Thyroid gland (tissue), 4 donors: ENCODE measurements around the gene IGSF23. TPM values are rescaled to one million over a fixed set of nuclear protein-coding genes. Genes with fewer than 3 reads are reported as not detected.
"Not testable (repeated sequence)": the region's sequence is repeated elsewhere in the genome, so short reads cannot be mapped to it uniquely, and the experiment has no call there.

Experiments
- DNase-seq, 2 donors: peaks; one replicate each; pipeline ENCODE4 v3.0.0-alpha.2; 2019
- H3K27ac ChIP-seq, 3 donors: fragments of 200-600 bp; sonication (generic); 1 replicate in 2 of 3; 2 replicates in 1 of 3; pipeline ENCODE4 v1.5.1; 2016 to 2019; ENCODE audit warnings: mild to moderate bottlenecking in 1 of 3, moderate library complexity in 1 of 3
- H3K27me3 ChIP-seq: fragments of 200-600 bp; sonication (generic); one replicate; pipeline ENCODE4 v1.5.1; 2019
- H3K36me3 ChIP-seq, 2 donors: fragments of 200-600 bp; sonication (generic); one replicate each; pipeline ENCODE4 v1.5.1; 2016 to 2019
- H3K4me1 ChIP-seq, 2 donors: fragments of 200-600 bp; sonication (generic); one replicate each; pipeline ENCODE4 v1.5.1; 2017 to 2019
- H3K4me3 ChIP-seq, 3 donors: fragments of 200-600 bp; sonication (generic); replicated peaks in 1 of 3; 1 replicate in 2 of 3; 2 replicates in 1 of 3; pipeline ENCODE4 v1.5.1; 2016; ENCODE audit warnings: mild to moderate bottlenecking in 1 of 3
- H3K9me3 ChIP-seq: fragments of 200-600 bp; sonication (generic); one replicate; pipeline ENCODE4 v1.5.1; 2017
- POLR2A ChIP-seq, 2 donors: fragments of 450-650 bp; IDR thresholded peaks; one replicate each; pipeline ENCODE4 v1.6.1; 2017; ENCODE audit warnings: antibody characterized with exemption in 2 of 2, mild to moderate bottlenecking in 2 of 2, moderate library complexity in 1 of 2
- WGBS, 2 donors: methylation state at CpG; one replicate each; pipeline ENCODE4 v1.1.5; 2017; 5-methylcytosine and 5-hydroxymethylcytosine counted together
- intact Hi-C: fragments of 100-400 bp; cut with DNase I; formaldehyde crosslinking; loops from one replicate; pipeline ENCODE4 v1.15.1; 2023
- total RNA-seq, 4 donors: library from RNA; depleted of rRNA; stranded (reverse); fragments of >200 nt; gene quantifications; one replicate each; pipeline ENCODE4 v1.2.3, GENCODE V29; 2016
- TF ChIP-seq, protein P1 (sequence below), 6 experiments: fragments of 200-600 bp in 3 of 6; fragments of 450-650 bp in 3 of 6; sonication (generic) in 3 of 6; IDR thresholded peaks; one replicate each; pipeline ENCODE4 v1.5.1; 2016 to 2019; ENCODE audit warnings: antibody characterized with exemption in 6 of 6, mild to moderate bottlenecking in 2 of 6, inconsistent platforms in 1 of 6, moderate library complexity in 1 of 6

IGSF23 gene
- total RNA-seq, 4 donors from 2014 or later: not detected

GRCh38 chr19:44621367-44621766 lies 8.0 kb downstream of the IGSF23 start:
- Histone ChIP-seq H3K4me1 (no peaks in the 10 kb centered on the region), H3K27me3 (no peaks in the 10 kb centered on the region), H3K27ac (no peak overlapping the region), H3K9me3 (no peaks in the 10 kb centered on the region), H3K4me3 (no peak overlapping the region), H3K36me3 (no peaks in the 10 kb centered on the region)
- no peak for DNase-seq
- intact Hi-C loops: no loop called here
- 95 to 96% methylated on average over 6 of the region's 6 CpGs for WGBS, 2 donors
- TF ChIP-seq POLR2A (IDR thresholded peaks at IDR 0.05): no peak
- TF ChIP-seq, protein P1, sequence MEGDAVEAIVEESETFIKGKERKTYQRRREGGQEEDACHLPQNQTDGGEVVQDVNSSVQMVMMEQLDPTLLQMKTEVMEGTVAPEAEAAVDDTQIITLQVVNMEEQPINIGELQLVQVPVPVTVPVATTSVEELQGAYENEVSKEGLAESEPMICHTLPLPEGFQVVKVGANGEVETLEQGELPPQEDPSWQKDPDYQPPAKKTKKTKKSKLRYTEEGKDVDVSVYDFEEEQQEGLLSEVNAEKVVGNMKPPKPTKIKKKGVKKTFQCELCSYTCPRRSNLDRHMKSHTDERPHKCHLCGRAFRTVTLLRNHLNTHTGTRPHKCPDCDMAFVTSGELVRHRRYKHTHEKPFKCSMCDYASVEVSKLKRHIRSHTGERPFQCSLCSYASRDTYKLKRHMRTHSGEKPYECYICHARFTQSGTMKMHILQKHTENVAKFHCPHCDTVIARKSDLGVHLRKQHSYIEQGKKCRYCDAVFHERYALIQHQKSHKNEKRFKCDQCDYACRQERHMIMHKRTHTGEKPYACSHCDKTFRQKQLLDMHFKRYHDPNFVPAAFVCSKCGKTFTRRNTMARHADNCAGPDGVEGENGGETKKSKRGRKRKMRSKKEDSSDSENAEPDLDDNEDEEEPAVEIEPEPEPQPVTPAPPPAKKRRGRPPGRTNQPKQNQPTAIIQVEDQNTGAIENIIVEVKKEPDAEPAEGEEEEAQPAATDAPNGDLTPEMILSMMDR (IDR thresholded peaks at IDR 0.05): no peak

- no peak for DNase-seq
- no peak for TF ChIP-seq POLR2A (IDR thresholded peaks at IDR 0.05)
- TF ChIP-seq, protein P1 (IDR thresholded peaks at IDR 0.05): no peak
Observed at GRCh38 chr19:44623080-44623479, 9.7 kb downstream of the IGSF23 start.

DNA sequence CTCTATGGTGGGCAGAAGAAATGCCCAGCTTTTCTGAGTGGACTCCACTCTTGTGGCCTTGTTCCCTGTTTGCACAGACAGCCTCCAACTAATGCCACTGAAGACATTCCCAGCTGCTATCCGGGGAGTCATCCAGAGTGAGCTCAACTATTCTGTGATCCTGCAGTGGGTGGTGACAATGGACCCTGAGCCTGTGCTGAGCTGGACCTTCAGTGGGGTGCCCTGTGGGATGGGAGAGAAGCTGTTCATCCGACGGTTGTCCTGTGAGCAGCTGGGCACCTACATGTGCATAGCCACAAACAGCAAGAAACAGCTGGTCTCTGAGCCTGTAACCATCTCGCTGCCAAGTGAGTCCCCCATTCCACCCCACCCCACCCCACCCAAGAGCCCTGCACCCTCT lies 10.3 kb downstream of the IGSF23 start:
- TF ChIP-seq, protein P1 (IDR thresholded peaks at IDR 0.05): no peak
- no peaks in the 10 kb centered on the region for H3K9me3 ChIP-seq
- no peaks in the 10 kb centered on the region for H3K27me3 ChIP-seq
- no peak for DNase-seq
- intact Hi-C loops: no loop called here
- 96 to 100% methylated on average over 2 to 4 of the region's 4 CpGs for WGBS, 2 donors
- H3K36me3 ChIP-seq: no peaks in the 10 kb centered on the region
- H3K4me3 ChIP-seq: no peak overlapping the region
- H3K4me1 ChIP-seq: no peaks in the 10 kb centered on the region
- H3K27ac ChIP-seq: no peak overlapping the region

More at GRCh38 chr19:44623080-44623479, 9.7 kb downstream of the IGSF23 start:
- 58 to 63% methylated on average over 5 of the region's 5 CpGs for WGBS, 2 donors
- Histone ChIP-seq H3K4me3 (no peak overlapping the region), H3K36me3 (no peaks in the 10 kb centered on the region), H3K4me1 (no peaks in the 10 kb centered on the region), H3K9me3 (no peaks in the 10 kb centered on the region), H3K27me3 (no peaks in the 10 kb centered on the region), H3K27ac (no peak overlapping the region)
- intact Hi-C loops: no loop called here

DNA sequence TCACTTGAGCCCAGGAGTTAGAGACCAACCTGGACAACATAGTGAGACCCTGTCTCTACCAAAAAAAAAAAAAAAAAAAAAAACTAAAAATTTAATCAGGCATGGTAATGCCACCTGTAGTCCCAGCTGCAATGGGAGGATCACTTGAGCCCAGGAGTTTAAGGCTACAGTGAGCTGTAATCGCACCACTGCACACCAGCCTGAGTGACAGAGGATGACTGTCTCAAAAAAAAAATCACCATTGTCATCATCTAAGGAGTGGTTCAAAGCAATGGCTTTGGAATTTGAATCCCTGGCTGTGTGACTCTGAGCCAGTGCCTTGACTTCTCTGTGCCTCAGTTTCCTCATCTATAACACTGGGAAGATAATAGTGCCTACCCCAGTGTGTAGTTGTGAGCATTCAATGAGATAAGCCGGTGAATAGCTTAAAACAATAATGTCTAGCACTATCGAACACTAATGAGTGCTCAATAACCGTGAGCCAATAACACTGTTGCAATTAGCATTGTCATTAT lies 11.5 kb downstream of the IGSF23 start:
- intact Hi-C loops: no loop called here
- WGBS, 2 donors: 91 to 95% methylated on average over 4 of the region's 4 CpGs
- H3K4me3 ChIP-seq: no peak overlapping the region

DNA sequence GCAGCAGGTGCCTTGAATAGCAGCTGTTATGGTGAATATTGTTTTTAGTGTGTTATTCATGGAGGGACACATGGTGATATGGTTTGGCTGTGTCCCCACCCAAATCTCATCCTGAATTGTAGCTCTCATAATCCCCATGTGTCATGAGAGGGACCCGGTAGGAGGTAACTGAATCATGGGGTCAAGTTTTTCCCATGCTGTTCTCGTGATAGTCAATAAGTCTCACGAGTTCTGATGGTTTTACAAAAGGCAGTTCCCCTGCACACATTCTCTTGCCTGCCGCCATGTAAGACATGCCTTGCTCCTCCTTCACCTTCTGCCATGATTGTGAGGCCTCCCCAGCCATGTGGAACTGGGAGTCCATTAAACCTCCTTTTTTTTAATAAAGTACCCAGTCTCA lies 12.3 kb downstream of the IGSF23 start:
- intact Hi-C loops, H3K4me1 ChIP-seq, H3K36me3 ChIP-seq, H3K4me3 ChIP-seq, H3K9me3 ChIP-seq, DNase-seq, H3K27ac ChIP-seq, H3K27me3 ChIP-seq: not testable (repeated sequence)
- 81 to 95% methylated on average over 4 of the region's 4 CpGs for WGBS, 2 donors

More for the DNA sequence above, 11.5 kb downstream of the IGSF23 start:
- no peak overlapping the region for H3K27ac ChIP-seq
- no peaks in the 10 kb centered on the region for H3K27me3 ChIP-seq
- H3K36me3 ChIP-seq: no peaks in the 10 kb centered on the region
- H3K9me3 ChIP-seq: no peaks in the 10 kb centered on the region
- no peak for DNase-seq
- no peak for TF ChIP-seq POLR2A (IDR thresholded peaks at IDR 0.05)
- H3K4me1 ChIP-seq: no peaks in the 10 kb centered on the region

GRCh38 chr19:44626048-44626624 lies 12.8 kb downstream of the IGSF23 start:
- peak; percentile 15 to 38 for DNase-seq
- WGBS, 2 donors: 31 to 32% methylated on average over 1 of the region's 1 CpG
- Histone ChIP-seq H3K4me3 (no peak overlapping the region), H3K27me3 (no peaks in the 10 kb centered on the region), H3K4me1 (no peaks in the 10 kb centered on the region), H3K36me3 (no peaks in the 10 kb centered on the region), H3K27ac (no peak overlapping the region), H3K9me3 (no peaks in the 10 kb centered on the region)
- intact Hi-C loops: no loop called here
- TF ChIP-seq POLR2A (IDR thresholded peaks at IDR 0.05): no peak
- TF ChIP-seq, protein P1 (IDR thresholded peaks at IDR 0.05): no peak
